Body of pancreas (tissue), 4 donors: ENCODE data around the gene DEPDC5.

Experiments
- CTCF ChIP-seq, 7 experiments: fragments of 450-650 bp in 4 of 7; fragments of 200-600 bp in 3 of 7; sonication (generic) in 3 of 7; IDR thresholded peaks; one replicate each; pipeline ENCODE4 v1.5.1; 2016 to 2019; ENCODE audit warnings: antibody characterized with exemption in 7 of 7
- POLR2A ChIP-seq, 3 donors: fragments of 450-650 bp; IDR thresholded peaks; one replicate each; pipeline ENCODE4 v1.6.1; 2016; ENCODE audit warnings: antibody characterized with exemption in 3 of 3, mild to moderate bottlenecking in 2 of 3

DNA sequence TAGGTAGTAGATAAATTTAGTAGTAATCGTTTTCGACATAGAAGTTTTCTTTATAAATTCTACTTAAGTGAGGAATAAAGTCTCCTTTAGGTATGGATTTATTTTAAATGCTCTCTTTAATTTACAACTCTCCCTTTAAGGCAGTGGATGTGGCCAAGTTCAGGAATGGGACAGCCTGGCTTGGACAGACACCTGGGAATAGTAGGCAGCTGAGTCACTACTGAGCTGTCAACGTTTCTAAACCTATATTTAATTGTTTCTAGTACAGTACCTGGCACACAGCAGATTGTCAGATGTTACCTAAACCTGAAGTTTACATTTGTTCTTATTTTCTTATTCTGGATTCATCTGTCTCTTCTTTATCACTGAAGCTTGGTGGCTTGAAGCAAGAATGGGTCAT, 85.1 kb downstream of the DEPDC5 start:
- TF ChIP-seq CTCF (IDR thresholded peaks at IDR 0.05) (no peak), POLR2A (IDR thresholded peaks at IDR 0.05) (no peak)
